Measurements from ENCODE around the gene FGF12. TPM values are rescaled to one million over a fixed set of nuclear protein-coding genes. Genes with fewer than 3 reads are reported as not detected.
"Not testable (repeated sequence)": the region's sequence is repeated elsewhere in the genome, so short reads cannot be mapped to it uniquely, and the experiment has no call there.

The FGF12 gene
- total RNA-seq (2014; rRNA removed; shearing (Covaris generic)), result 0.06 TPM in 1 of 2 replicates, not detected in the other
- 1.5 and 1.7 TPM in 2 replicates for total RNA-seq (2022)
- Bru-seq, nascent RNA, result percentile 18 among the genes with signal in this experiment
- BruChase-seq, experiment 1, labeled RNA remaining after a 6-hour chase, result percentile 14 among the genes with signal in this experiment
- percentile 13 among the genes with signal in this experiment for BruChase-seq, experiment 2, labeled RNA remaining after a 2-hour chase
- long read RNA-seq, partial matches to known transcripts, result 0 of 1 reads
- long read RNA-seq, other reads (novel, unspliced or antisense), result 1 of 1 reads

DNA sequence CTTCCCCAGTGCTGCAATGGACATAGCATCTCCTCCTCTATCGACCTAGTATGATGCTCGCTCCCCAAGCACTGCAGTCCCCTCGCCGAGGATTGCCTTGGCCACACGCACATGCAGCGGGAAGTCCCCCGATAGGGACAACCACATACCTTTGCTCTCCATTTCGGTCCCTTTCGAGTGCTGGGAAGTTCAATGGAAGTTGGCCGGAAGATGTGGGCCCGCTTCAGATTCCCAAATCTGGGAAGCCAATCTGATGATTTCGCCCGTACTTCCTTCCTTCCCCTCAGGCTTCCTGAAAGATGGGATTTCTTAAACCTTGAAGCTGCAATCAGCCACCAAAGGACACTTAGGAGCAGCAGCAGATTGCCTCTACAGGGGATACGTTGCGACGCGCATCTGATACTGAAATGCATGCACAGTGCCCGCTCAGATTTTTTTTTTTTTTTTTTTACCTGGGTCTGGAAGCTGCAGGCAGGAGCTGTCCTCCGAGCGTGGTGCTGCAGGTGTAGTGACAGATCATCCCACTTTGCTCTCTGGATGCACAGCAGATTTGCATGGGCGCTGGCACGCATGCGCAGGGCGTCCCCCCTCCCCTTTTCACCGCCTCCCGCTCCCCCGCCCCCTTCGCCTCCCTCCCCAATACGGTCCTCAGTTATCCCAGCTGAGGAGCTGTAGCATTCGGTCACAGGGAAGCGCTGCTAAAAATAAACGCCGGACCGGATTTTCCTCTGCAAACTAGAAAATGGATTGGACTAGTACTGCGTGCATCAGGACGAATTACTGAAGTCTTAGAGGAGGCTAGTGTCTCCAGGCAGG is at the start of gene FGF12:
FGF12 (minus strand) TSS at position 510 of the 816 bp plus-strand sequence.
- BruUV-seq (replicated peaks), result no TSS peak
- TF ChIP-seq, protein P1, sequence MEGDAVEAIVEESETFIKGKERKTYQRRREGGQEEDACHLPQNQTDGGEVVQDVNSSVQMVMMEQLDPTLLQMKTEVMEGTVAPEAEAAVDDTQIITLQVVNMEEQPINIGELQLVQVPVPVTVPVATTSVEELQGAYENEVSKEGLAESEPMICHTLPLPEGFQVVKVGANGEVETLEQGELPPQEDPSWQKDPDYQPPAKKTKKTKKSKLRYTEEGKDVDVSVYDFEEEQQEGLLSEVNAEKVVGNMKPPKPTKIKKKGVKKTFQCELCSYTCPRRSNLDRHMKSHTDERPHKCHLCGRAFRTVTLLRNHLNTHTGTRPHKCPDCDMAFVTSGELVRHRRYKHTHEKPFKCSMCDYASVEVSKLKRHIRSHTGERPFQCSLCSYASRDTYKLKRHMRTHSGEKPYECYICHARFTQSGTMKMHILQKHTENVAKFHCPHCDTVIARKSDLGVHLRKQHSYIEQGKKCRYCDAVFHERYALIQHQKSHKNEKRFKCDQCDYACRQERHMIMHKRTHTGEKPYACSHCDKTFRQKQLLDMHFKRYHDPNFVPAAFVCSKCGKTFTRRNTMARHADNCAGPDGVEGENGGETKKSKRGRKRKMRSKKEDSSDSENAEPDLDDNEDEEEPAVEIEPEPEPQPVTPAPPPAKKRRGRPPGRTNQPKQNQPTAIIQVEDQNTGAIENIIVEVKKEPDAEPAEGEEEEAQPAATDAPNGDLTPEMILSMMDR (conservative IDR thresholded peaks at IDR 0.05; ENCODE audit: low read length), result no peak
- no peak for TF ChIP-seq EZH2phosphoT487 (IDR thresholded peaks at IDR 0.05; ENCODE audit: borderline replicate concordance, low read depth, low read length)
- Histone ChIP-seq H2AFZ (ENCODE audit: low read length) (no peak within 1 kb of the TSS), H3K79me2 (ENCODE audit: insufficient read depth, low read depth, low read length) (no peaks in the 10 kb centered on the region), H3K4me3 (ENCODE audit: low read depth, low read length, poor library complexity, severe bottlenecking) (no peak within 1 kb of the TSS), H3K9me3 (ENCODE audit: low read length) (no peaks in the 10 kb centered on the region), H3K27ac (ENCODE audit: low read depth, low read length, poor library complexity, severe bottlenecking) (no peak within 1 kb of the TSS), H3K36me3 (ENCODE audit: insufficient read depth, low read length) (no peaks in the 10 kb centered on the region), H4K20me1 (ENCODE audit: insufficient read depth, low read length) (no peaks in the 10 kb centered on the region; the same call in 1 of the 2 replicates), H3K9me2 (ENCODE audit: insufficient read depth, low read length) (no peaks in the 10 kb centered on the region), H3K4me2 (ENCODE audit: low read length) (no peak within 1 kb of the TSS), H3K4me1 (ENCODE audit: insufficient read depth, low read length, poor library complexity, severe bottlenecking) (no peaks in the 10 kb centered on the region)
- POLR2A ChIA-PET, result no interaction called here
- DNase-seq (ENCODE audit: low spot score), result no peak
- intact Hi-C loops (cut with micrococcal nuclease; ENCODE audit: unreplicated experiment), result no loop called here
- CTCF ChIA-PET (ENCODE audit: unreplicated experiment), result no interaction called here

DNA sequence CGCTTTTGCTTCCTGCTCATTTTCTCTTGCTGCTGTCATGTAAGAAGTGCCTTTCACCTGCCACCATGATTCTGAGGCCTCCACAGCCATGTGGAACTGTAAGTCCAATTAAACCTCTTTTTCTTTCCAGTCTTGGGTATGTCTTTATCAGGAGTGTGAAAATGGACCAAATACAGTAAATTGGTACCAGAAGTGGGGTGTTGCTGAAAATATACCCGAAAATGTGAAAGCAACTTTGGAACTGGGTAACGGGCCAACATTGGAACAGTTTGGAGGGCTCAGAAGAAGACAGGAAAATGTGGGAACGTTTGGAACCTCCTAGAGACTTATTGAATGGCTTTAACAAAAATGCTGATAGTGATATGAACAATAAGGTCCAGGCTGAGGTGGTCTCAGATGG is 47.0 kb upstream of the FGF12 start:
- H3K36me3 ChIP-seq (ENCODE audit: insufficient read depth, low read length); H3K4me1 ChIP-seq (ENCODE audit: insufficient read depth, low read length, poor library complexity, severe bottlenecking); H3K4me3 ChIP-seq (ENCODE audit: low read depth, low read length, poor library complexity, severe bottlenecking); CTCF ChIA-PET (ENCODE audit: unreplicated experiment); DNase-seq (ENCODE audit: low spot score); POLR2A ChIA-PET; H4K20me1 ChIP-seq (ENCODE audit: insufficient read depth, low read length); H3K4me2 ChIP-seq (ENCODE audit: low read length); H2AFZ ChIP-seq (ENCODE audit: low read length); BruUV-seq (replicated peaks); H3K27ac ChIP-seq (ENCODE audit: low read depth, low read length, poor library complexity, severe bottlenecking); H3K9me3 ChIP-seq (ENCODE audit: low read length); H3K79me2 ChIP-seq (ENCODE audit: insufficient read depth, low read depth, low read length); H3K9me2 ChIP-seq (ENCODE audit: insufficient read depth, low read length): not testable (repeated sequence)
- intact Hi-C loops (cut with micrococcal nuclease; ENCODE audit: unreplicated experiment), result loop anchor here (5.0 kb wide), 1 partner anchor 573 kb away; no protein-coding TSS in a partner anchor

DNA sequence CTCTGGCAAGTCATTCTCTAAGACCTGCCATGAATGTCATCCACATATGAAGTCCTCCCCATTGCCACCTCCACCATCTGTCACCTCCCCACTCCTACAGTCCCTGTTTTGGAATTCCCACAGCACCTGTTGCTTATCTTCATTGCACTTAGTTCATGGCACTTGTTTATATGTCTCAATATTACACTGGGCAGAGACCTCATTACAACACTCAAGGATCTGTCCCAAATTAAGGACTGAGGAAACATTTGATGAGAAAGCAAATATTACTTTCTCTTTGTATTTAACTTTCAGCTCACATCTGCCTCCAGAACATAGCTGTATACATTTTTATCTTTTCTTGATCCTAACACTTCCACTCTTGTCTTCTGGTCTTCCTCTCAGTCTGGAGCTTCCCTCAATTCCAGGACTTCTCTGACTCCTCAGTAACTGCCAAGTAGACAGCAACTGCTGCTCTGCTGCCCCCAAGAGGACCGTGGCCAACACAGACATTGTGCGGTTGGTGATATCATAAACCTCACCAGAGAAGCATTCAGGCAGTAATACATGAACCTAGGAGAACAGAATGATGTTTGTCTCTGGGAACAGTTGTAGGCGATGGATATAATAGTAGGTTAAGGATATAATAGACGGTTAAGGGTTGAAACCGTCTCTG is 45.0 kb upstream of the FGF12 start:
- Histone ChIP-seq H3K27ac (ENCODE audit: low read depth, low read length, poor library complexity, severe bottlenecking) (no peak overlapping the region), H3K79me2 (ENCODE audit: insufficient read depth, low read depth, low read length) (no peaks in the 10 kb centered on the region), H3K4me3 (ENCODE audit: low read depth, low read length, poor library complexity, severe bottlenecking) (no peak overlapping the region), H3K36me3 (ENCODE audit: insufficient read depth, low read length) (no peaks in the 10 kb centered on the region), H3K9me3 (ENCODE audit: low read length) (no peaks in the 10 kb centered on the region), H3K4me1 (ENCODE audit: insufficient read depth, low read length, poor library complexity, severe bottlenecking) (no peaks in the 10 kb centered on the region), H4K20me1 (ENCODE audit: insufficient read depth, low read length) (no peaks in the 10 kb centered on the region), H2AFZ (ENCODE audit: low read length) (no peak overlapping the region), H3K4me2 (ENCODE audit: low read length) (no peak overlapping the region), H3K9me2 (ENCODE audit: insufficient read depth, low read length) (no peaks in the 10 kb centered on the region)
- ChIA-PET CTCF (ENCODE audit: unreplicated experiment) (no interaction called here), POLR2A (interaction anchor here (0.5 kb wide), 1 partner anchor 11 kb away, joined by 3 read pairs; no protein-coding TSS in a partner anchor)
- intact Hi-C loops (cut with micrococcal nuclease; ENCODE audit: unreplicated experiment), result loop anchor here (5.0 kb wide), 1 partner anchor 575 kb away; no protein-coding TSS in a partner anchor
- no peak for DNase-seq (ENCODE audit: low spot score)
- BruUV-seq (replicated peaks), result no TSS peak
- TF ChIP-seq, protein P1 (conservative IDR thresholded peaks at IDR 0.05; ENCODE audit: low read length), result peak; percentile 62
- no peak for TF ChIP-seq EZH2phosphoT487 (IDR thresholded peaks at IDR 0.05; ENCODE audit: borderline replicate concordance, low read depth, low read length)

All from OCI-LY7 (cell line).